Activated CD8-positive, alpha-beta T cell treated with anti-CD3 and anti-CD28 coated beads for 36 hours (primary cell): Measurements from ENCODE around the gene FKBP5. TPM values are rescaled to one million over a fixed set of nuclear protein-coding genes. Genes with fewer than 3 reads are reported as not detected.
A peak's percentile ranks its signal among the peaks of the same experiment; 100 is the strongest.

ENCODE experiments used
- ATAC-seq: fragments of 200-7000 bp; cut with Tn5 transposase; one replicate; pipeline ENCODE4 v1.10.0; 2021; ENCODE audit warnings: mild to moderate bottlenecking, moderate library complexity
- CTCF ChIA-PET: fragments of 350-600 bp; sonication (Branson Sonifier 250); formaldehyde crosslinking; loops from one replicate; lab custom pipeline; 2021; ENCODE audit warnings: antibody characterized with exemption; lab: Charles Lee
- POLR2A ChIA-PET: fragments of 350-600 bp; sonication (Branson Sonifier 250); formaldehyde crosslinking; loops from one replicate; lab custom pipeline; 2021; ENCODE audit warnings: antibody characterized with exemption; lab: Charles Lee
- DNase-seq: peaks from one replicate; pipeline ENCODE4 v3.0.0-alpha.2; 2020
- H3K27ac Mint-ChIP-seq: one replicate; pipeline ENCODE4 v1.8.0; 2021; ENCODE audit warnings: mild to moderate bottlenecking, mixed read lengths
- H3K27me3 Mint-ChIP-seq: one replicate; pipeline ENCODE4 v1.8.0; 2021; ENCODE audit warnings: mixed read lengths
- H3K36me3 Mint-ChIP-seq: one replicate; pipeline ENCODE4 v1.8.0; 2021; ENCODE audit warnings: low read depth, mixed read lengths
- H3K4me1 Mint-ChIP-seq: one replicate; pipeline ENCODE4 v1.8.0; 2021; ENCODE audit warnings: low read depth, mixed read lengths
- H3K4me3 Mint-ChIP-seq: one replicate; pipeline ENCODE4 v1.8.0; 2021; ENCODE audit warnings: mild to moderate bottlenecking, moderate library complexity, mixed read lengths
- H3K9me3 Mint-ChIP-seq: one replicate; pipeline ENCODE4 v1.8.0; 2021; ENCODE audit warnings: mixed read lengths
- intact Hi-C: fragments of 100-400 bp; cut with micrococcal nuclease; formaldehyde crosslinking; loops from one replicate; pipeline ENCODE4 v1.10.0; 2022
- total RNA-seq, 2 experiments: library from RNA; stranded (reverse); gene quantifications; one replicate each; pipeline ENCODE4 v1.2.3, GENCODE V29; 2021
- TF ChIP-seq, protein P1 (sequence below): fragments of 200-600 bp; IDR thresholded peaks from one replicate; pipeline ENCODE4 v1.8.0; 2022; ENCODE audit warnings: antibody characterized with exemption, mild to moderate bottlenecking

Gene FKBP5
- total RNA-seq, 2 experiments from 2014 or later, result 90.6 to 93.4 TPM

- no peak for ATAC-seq
- peaks cover 1% of the 10 kb centered on the region for H3K9me3 Mint-ChIP-seq
- no peak for DNase-seq
- peaks cover 39% of the 10 kb centered on the region for H3K4me1 Mint-ChIP-seq
- TF ChIP-seq, protein P1, sequence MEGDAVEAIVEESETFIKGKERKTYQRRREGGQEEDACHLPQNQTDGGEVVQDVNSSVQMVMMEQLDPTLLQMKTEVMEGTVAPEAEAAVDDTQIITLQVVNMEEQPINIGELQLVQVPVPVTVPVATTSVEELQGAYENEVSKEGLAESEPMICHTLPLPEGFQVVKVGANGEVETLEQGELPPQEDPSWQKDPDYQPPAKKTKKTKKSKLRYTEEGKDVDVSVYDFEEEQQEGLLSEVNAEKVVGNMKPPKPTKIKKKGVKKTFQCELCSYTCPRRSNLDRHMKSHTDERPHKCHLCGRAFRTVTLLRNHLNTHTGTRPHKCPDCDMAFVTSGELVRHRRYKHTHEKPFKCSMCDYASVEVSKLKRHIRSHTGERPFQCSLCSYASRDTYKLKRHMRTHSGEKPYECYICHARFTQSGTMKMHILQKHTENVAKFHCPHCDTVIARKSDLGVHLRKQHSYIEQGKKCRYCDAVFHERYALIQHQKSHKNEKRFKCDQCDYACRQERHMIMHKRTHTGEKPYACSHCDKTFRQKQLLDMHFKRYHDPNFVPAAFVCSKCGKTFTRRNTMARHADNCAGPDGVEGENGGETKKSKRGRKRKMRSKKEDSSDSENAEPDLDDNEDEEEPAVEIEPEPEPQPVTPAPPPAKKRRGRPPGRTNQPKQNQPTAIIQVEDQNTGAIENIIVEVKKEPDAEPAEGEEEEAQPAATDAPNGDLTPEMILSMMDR, result no peak
- H3K27me3 Mint-ChIP-seq, result no peaks in the 10 kb centered on the region
- intact Hi-C loops, result no loop called here
- no peak overlapping the region for H3K4me3 Mint-ChIP-seq
- POLR2A ChIA-PET, result no interaction called here
- peaks cover 21% of the 10 kb centered on the region for H3K36me3 Mint-ChIP-seq
- no peak overlapping the region for H3K27ac Mint-ChIP-seq
- CTCF ChIA-PET, result interaction anchor here (7.1 kb wide), 1 partner anchor 85 kb away, joined by 31 read pairs; the partner anchor contains the start of gene ARMC12
Measured at GRCh38 chr6:35651244-35651643, 37.5 kb downstream of the FKBP5 start.

GRCh38 chr6:35650015-35650414 lies 38.7 kb downstream of the FKBP5 start:
- CTCF ChIA-PET, result interaction anchor here (0.8 to 7.1 kb wide), 4 partner anchors 8 to 86 kb away, joined by 3 to 31 read pairs (median 6); partner anchors contain the start of gene ARMC12
- intact Hi-C loops, result no loop called here
- TF ChIP-seq, protein P1, result no peak

DNA sequence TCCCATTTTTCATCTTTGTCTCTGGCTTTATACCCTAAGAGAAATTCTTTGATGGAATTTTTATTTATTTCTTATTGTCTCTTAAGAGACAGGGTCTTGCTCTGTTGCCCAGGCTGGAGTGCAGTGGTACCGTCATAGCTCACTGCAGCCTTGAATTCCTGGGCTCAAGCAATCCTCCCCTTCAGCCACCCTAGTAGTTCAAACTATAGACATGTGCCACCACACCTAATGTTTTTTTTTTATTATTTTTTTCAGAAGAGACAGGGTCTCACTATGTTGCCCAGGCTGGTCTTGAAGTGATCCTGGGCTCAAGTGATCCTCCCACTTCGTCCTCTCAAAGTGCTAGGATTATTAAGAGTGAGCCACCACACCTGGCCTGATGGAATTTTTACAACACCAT lies 40.5 kb downstream of the FKBP5 start:
- TF ChIP-seq, protein P1, result no peak

More at GRCh38 chr6:35650015-35650414, 38.7 kb downstream of the FKBP5 start:
- H3K4me1 Mint-ChIP-seq, result peaks cover 38% of the 10 kb centered on the region
- H3K27me3 Mint-ChIP-seq, result no peaks in the 10 kb centered on the region
- H3K4me3 Mint-ChIP-seq, result no peak overlapping the region
- POLR2A ChIA-PET, result interaction anchor here (2.4 kb wide), 1 partner anchor 13 kb away, joined by 9 read pairs; no protein-coding TSS in a partner anchor
- ATAC-seq (no peak), DNase-seq (no peak)
- peaks cover 29% of the 10 kb centered on the region for H3K36me3 Mint-ChIP-seq
- peaks cover 1% of the 10 kb centered on the region for H3K9me3 Mint-ChIP-seq
- no peak overlapping the region for H3K27ac Mint-ChIP-seq

DNA sequence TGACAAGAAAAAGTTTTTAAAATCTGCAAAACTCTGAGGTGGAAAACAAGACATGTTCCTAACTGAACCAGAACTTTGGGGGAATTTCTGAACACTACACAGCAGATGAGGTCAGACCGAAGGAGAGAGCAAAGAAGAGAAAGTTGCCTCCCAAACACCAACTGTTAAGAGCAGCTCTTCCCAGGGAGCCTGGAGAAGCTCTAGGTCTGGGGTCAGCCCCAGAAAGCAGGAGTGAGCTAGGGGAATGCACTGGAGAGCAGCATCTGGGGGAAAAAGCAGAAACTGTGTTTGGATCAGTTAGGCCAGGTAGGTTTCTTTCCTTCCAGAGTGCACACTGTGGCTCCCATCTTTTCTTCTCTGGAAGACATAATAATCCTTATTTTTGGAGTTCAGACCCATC lies 41.3 kb downstream of the FKBP5 start:
- ATAC-seq, result no peak
- Mint-ChIP-seq H3K36me3 (peaks cover 30% of the 10 kb centered on the region), H3K4me1 (peaks cover 58% of the 10 kb centered on the region), H3K9me3 (no peaks in the 10 kb centered on the region), H3K27me3 (no peaks in the 10 kb centered on the region), H3K4me3 (no peak overlapping the region), H3K27ac (peak overlapping the region; percentile 22)
- POLR2A ChIA-PET, result interaction anchor here (0.6 kb wide), 2 partner anchors 80 to 932 kb away, joined by 3 read pairs; no protein-coding TSS in a partner anchor
- intact Hi-C loops, result no loop called here
- TF ChIP-seq, protein P1, result no peak
- DNase-seq, result no peak
- CTCF ChIA-PET, result interaction anchor here (0.9 to 7.1 kb wide), 3 partner anchors 16 to 89 kb away, joined by 4 to 31 read pairs (median 5); partner anchors contain the start of gene ARMC12

More for the DNA sequence above, 40.5 kb downstream of the FKBP5 start:
- Mint-ChIP-seq H3K27me3 (no peaks in the 10 kb centered on the region), H3K36me3 (peaks cover 30% of the 10 kb centered on the region), H3K9me3 (no peaks in the 10 kb centered on the region), H3K27ac (no peak overlapping the region), H3K4me3 (no peak overlapping the region), H3K4me1 (peaks cover 50% of the 10 kb centered on the region)
- DNase-seq (no peak), ATAC-seq (no peak)
- intact Hi-C loops, result no loop called here
- POLR2A ChIA-PET, result interaction anchor here (0.7 kb wide), 1 partner anchor 76 kb away, joined by 4 read pairs; no protein-coding TSS in a partner anchor
- CTCF ChIA-PET, result interaction anchor here (0.9 to 7.1 kb wide), 4 partner anchors 24 to 126 kb away, joined by 3 to 31 read pairs (median 4); partner anchors contain the start of gene ARMC12

- ChIA-PET POLR2A (interaction anchor here (1.0 to 1.5 kb wide), 2 partner anchors 25 to 26 kb away, joined by 4 read pairs; no protein-coding TSS in a partner anchor), CTCF (interaction anchor here (0.6 to 6.8 kb wide), 12 partner anchors 13 to 93 kb away, joined by 3 to 38 read pairs (median 4); partner anchors contain the start of gene ARMC12)
- TF ChIP-seq, protein P1, result no peak
- no peak for DNase-seq
- Mint-ChIP-seq H3K4me3 (no peak overlapping the region), H3K36me3 (peaks cover 36% of the 10 kb centered on the region), H3K9me3 (no peaks in the 10 kb centered on the region), H3K27ac (peak overlapping the region; percentile 26), H3K4me1 (peaks cover 66% of the 10 kb centered on the region), H3K27me3 (no peaks in the 10 kb centered on the region)
- intact Hi-C loops, result no loop called here
- no peak for ATAC-seq
Measured at GRCh38 chr6:35643162-35643535, 45.6 kb downstream of the FKBP5 start.
